HG03066 (cell line): Measurements from ENCODE around the gene ADAMTS20.
"Not testable (repeated sequence)": the region's sequence is repeated elsewhere in the genome, so short reads cannot be mapped to it uniquely, and the experiment has no call there.

ENCODE experiments used
- ATAC-seq: cut with Tn5 transposase; IDR thresholded peaks from one replicate; pipeline ENCODE4 v1.9.1; 2021; ENCODE audit warnings: low read depth; ENCODE audit not compliant: unreplicated experiment

ADAMTS20 gene, protein sequence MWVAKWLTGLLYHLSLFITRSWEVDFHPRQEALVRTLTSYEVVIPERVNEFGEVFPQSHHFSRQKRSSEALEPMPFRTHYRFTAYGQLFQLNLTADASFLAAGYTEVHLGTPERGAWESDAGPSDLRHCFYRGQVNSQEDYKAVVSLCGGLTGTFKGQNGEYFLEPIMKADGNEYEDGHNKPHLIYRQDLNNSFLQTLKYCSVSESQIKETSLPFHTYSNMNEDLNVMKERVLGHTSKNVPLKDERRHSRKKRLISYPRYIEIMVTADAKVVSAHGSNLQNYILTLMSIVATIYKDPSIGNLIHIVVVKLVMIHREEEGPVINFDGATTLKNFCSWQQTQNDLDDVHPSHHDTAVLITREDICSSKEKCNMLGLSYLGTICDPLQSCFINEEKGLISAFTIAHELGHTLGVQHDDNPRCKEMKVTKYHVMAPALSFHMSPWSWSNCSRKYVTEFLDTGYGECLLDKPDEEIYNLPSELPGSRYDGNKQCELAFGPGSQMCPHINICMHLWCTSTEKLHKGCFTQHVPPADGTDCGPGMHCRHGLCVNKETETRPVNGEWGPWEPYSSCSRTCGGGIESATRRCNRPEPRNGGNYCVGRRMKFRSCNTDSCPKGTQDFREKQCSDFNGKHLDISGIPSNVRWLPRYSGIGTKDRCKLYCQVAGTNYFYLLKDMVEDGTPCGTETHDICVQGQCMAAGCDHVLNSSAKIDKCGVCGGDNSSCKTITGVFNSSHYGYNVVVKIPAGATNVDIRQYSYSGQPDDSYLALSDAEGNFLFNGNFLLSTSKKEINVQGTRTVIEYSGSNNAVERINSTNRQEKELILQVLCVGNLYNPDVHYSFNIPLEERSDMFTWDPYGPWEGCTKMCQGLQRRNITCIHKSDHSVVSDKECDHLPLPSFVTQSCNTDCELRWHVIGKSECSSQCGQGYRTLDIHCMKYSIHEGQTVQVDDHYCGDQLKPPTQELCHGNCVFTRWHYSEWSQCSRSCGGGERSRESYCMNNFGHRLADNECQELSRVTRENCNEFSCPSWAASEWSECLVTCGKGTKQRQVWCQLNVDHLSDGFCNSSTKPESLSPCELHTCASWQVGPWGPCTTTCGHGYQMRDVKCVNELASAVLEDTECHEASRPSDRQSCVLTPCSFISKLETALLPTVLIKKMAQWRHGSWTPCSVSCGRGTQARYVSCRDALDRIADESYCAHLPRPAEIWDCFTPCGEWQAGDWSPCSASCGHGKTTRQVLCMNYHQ (N-terminal part only)

DNA sequence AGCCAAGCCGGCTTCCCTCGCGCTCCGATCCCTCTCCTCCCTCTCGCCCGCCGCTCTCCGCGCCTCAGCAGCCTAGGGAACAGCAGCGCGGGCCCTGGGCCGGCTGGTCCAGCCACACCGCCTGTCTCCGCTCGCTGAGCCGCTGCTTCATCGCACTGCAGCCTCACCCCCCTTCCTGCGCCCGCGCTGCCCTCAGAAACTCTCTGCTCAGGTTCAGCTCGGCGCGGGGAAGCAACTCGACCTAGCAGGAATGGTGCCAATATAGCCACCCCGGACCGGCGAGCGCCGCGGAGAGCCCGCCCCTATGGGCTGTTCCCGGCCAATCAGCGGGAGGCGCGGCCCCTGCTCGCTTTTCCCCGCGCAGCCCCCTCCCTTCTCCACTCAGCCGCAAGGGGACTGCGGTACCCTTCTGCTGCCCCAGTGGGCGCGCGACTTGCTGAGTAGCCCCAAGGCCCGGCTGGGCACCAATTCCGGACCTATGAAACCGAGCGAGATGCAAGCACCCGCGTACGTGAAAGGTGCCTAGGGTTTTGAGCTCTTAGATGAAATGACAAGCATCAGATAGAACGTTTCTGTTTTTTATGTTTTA lies at the start of gene ADAMTS20:
Gene ADAMTS20 (minus strand): TSS at position 233 of the 589 bp plus-strand sequence. CDS start 282 bp downstream, outside the sequence.
- ATAC-seq = no peak

DNA sequence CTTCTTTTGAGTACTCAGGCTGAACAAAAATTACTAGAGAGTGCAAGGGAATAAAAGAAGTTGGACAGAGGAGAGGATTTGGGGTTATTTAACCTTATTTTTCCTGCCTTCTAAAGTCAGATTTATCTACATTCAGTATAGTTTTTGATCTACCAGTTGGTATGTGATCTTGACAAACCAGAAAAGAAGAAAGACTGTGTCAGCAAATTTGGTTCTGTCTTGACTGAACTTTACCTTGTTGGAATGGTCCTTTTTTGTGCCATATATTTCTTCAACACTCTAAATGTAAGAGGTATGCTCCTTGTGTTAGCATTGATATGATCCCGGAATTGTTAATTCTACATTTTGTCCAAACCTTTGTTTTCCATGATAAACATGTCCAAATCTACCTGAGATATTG lies 47.7 kb upstream of the ADAMTS20 start:
- ATAC-seq = no peak

DNA sequence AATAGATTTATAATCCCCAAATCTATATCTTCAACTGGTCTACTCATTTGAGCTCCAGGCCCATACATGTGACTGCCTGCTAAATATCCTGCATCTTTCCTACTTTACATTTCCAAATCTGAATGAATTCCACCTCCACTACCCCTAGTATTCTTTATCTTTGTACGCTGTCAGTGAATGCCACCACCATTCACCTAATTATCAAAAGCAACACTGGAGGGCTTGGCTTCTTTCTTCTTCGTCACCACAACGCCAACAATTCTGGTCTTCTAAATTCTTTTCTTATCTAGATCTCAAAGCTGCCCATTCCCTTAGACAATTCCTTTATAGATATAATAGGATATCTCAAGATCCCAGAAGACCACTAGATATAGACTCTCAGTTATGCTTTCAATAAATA lies 47.1 kb upstream of the ADAMTS20 start:
- no peak for ATAC-seq

DNA sequence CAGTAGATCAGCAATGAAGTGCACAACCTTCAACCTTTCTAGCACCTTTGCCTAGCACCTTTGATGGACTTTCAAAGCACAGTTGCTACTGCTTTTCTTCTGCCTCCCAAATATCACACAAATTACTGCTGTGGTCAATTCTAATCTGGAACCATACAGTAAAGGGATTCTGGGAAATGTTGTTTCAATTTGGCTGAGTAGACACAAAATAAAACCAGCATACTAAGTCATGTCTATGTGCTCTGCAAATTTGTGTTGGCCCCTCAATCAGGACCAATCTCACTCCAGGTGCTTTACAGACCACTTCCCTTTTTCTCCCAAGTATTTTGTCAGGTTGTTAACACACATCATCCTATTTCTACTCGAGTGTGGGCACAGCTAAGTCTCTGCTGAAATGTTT lies 38.3 kb upstream of the ADAMTS20 start:
- no peak for ATAC-seq

DNA sequence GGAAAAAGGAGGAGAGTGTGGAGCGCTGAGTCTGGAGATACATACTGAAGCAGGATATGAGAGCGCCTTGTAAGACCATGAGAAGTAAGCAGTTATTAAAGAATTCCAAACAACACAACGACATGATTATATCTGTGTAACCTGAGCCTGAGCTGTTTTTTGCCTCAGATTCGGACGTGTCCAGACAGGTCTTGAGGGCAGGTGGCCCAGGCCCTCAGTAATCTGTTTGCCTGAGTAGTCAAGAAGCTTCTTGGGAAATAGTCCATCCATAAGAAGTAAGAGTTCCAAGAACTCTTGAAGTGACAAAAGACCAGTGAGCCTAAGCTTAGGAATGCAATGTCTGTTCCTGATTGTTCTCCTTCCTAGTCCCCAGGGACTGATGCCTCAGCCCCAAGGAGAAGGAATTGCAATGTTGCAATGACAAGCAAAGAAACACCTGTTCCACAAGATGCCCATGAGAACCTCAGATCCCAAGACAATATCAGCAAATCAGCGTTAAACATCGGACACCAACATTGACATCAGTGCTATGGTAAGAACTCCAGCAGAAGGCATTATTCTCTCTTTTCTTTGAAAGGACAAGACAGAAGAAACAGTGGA lies 34.7 kb upstream of the ADAMTS20 start:
- no peak for ATAC-seq

DNA sequence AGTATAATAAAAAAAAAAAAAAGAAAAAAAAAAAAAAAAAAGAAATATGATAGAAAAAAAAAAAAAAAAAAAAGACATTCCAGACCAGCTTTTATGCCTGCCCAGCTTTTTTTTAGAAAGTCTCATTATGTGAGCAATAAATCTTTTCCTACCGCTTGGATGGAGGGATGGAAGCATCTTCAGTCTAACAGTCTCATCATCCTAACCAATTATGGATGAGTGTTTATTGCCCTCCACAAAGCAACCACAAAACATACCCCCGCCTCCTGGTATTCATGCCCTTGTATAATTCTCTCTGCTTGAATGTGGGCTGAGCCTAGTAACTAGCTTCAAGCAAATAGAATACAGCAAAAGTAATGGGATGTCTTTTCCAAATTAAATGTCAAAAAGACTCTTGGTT lies 33.7 kb upstream of the ADAMTS20 start:
- no peak for ATAC-seq

DNA sequence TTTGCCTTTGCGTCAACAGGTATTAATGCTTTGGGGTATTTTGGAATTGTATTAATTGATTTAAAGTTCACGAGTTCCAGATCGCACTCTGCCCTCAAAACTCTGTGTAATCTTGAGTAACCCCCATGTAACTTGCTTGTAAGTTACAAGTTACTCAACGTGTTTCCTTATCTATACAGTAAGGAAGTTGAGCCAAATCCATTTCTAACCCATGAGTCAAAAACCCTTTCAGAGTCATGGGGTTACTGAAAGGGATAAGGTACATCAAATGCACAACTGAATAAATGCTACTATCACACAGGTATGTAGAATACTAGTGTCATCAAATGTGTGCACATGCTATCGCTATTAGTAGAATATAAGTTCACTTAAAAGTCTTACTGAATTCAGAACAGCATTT lies 28.6 kb upstream of the ADAMTS20 start:
- no peak for ATAC-seq

DNA sequence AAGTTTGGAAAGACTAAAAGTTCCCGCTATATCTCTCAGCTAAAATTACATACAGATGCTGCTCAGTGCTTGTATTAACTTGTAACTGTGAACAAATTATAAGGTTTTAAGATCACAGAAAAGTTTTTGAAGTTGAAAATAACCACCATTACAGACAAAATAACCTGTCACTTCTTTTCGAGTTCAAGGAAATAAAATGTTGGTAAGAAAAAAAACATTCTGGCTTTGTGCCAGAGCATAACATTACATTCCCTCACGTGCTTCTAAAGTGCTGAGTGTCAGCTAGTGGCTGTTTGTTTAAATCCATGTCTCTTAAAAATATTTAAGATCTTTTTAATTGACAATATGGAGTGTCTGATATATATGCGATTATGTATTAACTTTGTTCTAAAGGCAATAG lies 27.2 kb upstream of the ADAMTS20 start:
- no peak for ATAC-seq

DNA sequence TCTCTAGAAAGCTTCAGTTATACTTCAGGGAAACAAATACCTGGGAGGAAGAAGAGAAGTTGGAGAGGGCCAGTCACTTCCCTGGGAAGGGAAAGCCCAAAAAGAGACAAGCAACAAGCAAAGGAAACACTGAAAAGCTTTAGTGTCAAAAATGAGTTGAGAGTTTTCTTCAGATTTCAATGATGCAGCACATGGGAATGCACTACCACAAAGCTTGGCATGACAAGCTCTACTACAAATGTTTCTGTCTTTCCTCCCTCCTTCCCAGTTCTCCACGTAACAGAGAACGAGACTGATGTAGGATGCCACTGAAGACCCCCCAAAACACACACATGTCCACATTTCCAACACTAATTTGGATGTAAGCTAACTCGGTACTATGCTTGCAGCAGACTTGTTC lies 26.8 kb upstream of the ADAMTS20 start:
- no peak for ATAC-seq

DNA sequence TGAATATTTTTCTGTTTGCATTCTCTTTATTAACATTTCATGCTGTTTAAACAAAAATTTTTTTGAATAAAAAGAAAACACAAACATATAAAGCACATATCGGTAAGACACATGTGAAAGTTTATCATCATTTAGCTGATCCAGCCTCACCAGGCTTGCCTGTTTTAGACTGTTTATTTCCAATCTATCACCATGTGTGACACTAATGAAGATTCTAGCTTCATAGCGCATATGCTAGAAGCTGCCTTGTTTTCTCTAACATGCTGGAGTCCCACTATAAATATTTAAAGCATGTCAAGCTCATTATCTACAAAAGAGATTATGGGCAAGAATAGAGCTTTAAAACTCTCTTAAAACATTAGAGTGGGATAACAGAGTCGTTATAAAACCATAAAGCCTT lies 25.4 kb upstream of the ADAMTS20 start:
- ATAC-seq = no peak

DNA sequence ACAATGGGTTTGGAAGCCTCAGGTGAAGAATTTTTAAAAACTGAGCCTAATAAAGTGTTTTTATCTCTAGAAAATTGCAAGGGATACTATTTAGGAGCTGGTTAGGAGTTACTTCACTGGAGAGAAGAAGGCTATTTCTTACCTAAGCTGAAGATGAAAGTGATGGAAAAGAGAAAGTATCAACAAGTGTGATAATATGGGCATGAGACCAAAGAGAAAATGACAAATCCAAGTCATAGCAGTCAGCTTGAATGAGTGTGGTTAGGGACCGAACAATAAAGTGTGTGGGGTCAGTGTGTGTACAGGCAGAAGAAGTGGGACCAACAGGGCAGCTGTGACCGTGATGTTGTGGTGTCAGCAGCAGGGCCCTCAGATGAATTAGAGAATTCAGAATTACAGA lies 24.2 kb upstream of the ADAMTS20 start:
- ATAC-seq = no peak

DNA sequence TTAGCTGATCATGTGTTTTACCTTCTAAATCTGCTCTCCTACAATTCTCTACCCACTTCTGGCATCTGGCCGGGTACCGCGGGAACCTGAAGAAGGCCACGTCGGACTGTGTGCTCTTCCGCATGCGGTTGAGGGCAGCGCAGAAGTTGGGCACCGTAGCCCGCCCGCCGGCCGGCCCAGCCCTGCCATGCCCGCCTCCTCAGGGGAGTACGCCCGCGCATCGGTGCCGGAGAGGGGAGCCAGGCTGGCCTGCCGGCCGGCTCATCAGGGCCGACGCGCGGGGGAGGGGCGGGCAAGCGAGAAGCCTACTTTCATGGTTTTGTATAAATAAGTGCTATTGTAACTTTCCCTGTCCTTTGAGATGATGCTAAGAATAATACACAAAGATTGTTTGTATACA lies 19.9 kb upstream of the ADAMTS20 start:
- no peak for ATAC-seq

DNA sequence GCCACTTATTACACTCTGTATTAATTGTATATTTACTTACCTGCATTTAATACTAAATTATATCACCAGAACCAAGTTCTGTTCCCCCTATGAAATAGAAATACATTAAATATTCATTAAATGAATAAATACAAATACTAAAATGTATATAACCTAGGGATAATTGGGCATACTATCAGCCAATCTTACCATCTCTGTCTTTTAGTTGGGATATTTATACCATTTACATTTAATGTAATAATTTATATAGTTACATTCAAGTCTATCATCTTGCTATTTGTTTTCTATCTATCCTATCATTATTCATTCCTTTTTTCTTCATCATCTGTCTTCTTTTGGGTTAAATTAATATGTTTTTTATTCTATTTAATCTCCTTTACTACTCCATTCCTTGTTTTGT lies 4.1 kb upstream of the ADAMTS20 start:
- ATAC-seq = no peak

DNA sequence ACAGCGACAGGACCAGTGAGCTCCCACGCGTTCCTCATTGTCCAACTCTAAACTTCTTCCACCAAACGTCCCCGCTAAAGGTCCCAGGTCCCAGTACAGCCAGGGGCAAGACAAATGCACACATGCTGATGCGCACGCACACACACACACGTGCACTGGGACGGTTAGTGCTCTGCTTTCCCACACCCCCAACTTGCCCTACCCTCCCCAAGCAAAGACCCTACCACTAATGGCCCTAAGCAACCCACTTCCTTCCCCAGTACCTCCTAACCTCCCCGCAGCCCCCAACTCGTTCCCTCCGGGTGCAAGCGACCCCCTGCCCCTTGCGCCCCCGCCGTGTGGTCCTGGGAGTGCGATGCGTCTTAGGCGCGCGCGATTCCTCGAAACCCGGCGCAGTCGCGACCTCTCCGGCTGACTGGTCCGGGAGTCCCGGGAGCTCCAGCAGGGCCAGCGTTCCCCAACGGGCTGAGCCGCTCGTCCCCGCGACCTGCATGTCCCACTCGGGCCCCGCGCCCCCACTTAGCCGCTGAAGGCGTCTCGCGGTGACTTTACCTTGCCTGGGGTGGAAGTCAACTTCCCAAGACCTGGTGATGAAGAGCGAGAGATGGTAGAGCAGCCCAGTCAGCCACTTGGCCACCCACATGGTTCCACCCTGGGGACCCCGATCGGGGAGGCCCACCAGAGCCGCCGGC lies 578 bp downstream of the ADAMTS20 start:
- ATAC-seq = no peak

DNA sequence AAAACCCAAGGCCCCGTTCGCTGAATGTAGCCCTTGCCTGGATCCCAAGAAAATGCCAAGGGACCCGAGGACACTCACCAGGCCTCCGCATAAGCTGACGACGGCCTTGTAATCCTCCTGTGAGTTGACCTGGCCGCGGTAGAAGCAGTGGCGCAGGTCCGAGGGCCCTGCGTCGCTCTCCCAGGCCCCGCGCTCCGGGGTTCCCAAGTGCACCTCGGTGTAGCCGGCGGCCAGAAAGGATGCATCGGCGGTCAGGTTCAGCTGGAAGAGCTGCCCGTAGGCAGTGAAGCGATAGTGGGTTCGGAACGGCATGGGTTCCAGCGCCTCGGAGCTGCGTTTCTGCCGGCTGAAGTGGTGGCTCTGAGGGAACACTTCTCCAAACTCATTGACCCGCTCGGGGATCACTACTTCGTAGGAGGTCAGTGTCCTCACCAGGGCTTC lies 1.2 kb downstream of the ADAMTS20 start:
- no peak for ATAC-seq

DNA sequence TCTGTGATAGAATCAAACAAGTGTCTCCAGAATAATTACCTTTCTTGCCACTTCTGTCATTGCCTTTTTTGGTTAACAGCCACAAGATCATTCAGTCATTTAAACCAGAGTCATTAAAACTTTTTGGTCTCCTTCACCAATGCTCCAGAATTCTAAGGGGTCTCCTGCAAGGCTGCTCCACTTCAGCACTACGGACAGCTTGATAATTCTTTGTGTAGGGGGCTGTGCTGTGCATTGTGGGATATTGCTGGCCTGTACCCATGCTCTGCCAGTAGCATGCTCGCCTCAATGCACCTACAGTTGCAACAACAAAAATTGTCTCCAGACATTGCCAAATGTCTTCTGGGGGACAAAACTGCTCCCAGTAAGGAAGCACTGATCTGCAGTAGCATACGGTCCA lies 7.3 kb downstream of the ADAMTS20 start:
- ATAC-seq = no peak

DNA sequence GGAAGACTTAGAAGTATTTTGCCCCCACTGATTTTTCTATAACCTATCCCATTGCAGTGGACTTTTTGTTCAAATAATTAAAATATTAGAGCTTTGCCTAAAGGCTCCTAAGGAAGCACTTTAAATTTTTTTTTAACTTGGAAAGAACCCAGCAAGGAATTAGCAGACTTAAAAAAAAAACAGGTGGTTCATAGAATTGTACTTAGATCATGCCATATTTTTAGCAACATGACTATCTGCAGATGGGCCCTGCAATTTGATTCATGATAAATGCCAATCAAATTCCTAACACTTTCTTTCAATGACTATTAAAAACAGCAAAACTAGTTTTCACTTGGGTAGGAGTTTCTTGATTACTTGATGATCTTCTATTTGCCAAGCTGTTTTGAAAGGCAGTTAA lies 11.5 kb downstream of the ADAMTS20 start:
- no peak for ATAC-seq

DNA sequence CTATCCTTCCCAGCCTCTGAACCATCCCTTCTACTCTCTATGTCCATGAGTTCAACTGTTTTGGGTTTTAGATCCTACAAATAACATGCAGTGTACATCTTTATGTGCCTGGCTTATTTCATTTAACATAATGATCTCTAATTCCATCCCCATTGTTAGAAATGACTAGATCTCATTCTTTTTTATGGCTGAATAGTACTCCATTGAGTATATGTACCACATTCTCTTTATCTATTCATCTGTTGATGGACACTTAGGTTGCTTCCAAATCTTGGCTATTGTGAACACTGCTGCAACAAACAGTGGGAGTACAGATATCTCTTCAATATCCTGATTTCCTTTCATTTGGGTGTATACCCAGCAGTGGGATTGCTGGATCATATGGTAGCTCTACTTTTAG lies 14.3 kb downstream of the ADAMTS20 start:
- not testable (repeated sequence) for ATAC-seq

DNA sequence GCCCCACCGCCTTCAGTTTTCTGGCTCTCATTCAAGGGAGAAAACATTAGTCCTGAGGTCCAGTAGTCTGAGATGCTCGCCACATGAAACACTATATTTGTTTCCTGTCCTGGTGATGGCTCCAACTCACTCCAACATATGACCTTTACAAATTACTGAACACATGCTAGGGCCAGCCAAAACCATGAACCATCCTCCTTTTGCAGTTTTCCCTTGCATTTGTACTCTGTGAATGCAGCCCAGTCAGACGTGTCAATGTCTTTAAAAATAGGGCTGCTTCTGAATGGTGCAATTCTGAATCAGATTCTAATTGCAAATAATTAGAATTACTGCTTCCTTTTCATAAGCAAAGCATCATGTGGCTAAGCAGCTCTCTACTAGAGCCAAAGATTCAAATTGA lies 36.0 kb downstream of the ADAMTS20 start:
- ATAC-seq = no peak

DNA sequence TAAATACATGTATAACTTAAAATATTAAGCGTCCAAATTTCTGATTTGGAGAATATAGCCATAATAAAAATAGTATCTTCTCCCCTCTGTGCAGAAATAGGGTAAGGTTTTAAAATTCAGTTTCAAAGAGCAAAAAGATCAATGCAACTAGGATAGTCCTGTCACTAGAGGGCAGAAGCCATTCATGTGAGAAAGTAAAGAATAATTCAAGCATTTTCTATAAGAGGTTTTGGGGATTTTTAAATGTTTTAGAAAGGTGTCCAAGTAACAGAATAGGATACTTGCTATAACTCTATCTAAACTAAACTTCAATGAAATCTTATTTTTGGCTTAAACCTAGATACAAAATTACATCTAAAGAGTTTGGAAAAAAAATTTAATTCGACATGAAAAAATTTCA lies 50.3 kb downstream of the ADAMTS20 start:
- ATAC-seq = no peak
